Islet precursor cell (in vitro differentiated cells): ENCODE results near the gene GAA.

Source experiments
- DNase-seq: peaks from one replicate; pipeline ENCODE4 v3.0.0-alpha.2; 2018

GAA gene

DNA sequence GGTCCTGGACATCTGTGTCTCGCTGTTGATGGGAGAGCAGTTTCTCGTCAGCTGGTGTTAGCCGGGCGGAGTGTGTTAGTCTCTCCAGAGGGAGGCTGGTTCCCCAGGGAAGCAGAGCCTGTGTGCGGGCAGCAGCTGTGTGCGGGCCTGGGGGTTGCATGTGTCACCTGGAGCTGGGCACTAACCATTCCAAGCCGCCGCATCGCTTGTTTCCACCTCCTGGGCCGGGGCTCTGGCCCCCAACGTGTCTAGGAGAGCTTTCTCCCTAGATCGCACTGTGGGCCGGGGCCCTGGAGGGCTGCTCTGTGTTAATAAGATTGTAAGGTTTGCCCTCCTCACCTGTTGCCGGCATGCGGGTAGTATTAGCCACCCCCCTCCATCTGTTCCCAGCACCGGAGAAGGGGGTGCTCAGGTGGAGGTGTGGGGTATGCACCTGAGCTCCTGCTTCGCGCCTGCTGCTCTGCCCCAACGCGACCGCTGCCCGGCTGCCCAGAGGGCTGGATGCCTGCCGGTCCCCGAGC, 17.9 kb downstream of the GAA start:
- no peak for DNase-seq

DNA sequence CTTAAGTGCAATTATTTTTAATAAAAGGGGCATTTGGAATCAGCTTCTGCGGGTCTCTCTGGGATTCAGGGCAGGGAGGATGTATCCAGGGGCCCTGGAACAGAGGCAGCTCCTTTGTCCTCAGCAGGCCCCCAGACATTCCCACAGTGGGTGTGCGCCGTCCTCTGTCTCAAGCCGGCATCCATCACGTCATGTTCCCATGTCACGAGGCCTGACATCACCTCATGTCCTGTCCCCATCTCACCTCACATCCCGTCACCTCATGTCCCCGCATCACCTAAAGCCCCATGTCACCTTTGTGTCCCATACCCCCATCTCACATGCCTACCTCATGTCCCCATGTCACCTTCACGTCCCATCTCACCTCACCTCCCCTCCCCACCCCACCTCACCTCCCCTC, 18.5 kb downstream of the GAA start:
- DNase-seq: no peak

DNA sequence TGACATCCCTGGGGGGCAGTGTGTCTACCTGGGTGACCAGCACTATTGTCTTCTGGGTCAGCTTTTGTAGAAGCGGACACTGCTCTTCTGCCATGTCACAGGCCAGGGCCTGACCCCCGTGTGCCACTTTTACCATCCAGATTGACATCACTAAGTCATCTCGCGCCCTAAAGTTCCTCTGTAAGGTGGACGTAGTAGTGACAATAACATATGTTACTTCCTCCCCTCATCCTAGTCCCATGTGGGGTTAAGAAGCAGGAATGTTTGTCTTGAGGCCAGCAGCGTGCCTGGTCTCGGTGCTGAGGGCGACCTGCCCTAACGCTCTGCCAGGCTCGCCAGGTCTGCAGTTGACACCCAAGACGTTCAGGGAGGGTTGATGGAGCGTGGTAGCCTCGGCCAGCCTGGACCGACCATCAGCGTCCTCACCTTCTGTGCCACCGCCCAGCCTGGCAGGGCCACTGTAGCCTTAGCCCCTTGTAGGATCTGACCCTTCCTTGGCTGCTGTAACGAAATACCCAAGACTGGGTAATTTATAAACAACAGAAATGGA, 20.7 kb downstream of the GAA start:
- no peak for DNase-seq

DNA sequence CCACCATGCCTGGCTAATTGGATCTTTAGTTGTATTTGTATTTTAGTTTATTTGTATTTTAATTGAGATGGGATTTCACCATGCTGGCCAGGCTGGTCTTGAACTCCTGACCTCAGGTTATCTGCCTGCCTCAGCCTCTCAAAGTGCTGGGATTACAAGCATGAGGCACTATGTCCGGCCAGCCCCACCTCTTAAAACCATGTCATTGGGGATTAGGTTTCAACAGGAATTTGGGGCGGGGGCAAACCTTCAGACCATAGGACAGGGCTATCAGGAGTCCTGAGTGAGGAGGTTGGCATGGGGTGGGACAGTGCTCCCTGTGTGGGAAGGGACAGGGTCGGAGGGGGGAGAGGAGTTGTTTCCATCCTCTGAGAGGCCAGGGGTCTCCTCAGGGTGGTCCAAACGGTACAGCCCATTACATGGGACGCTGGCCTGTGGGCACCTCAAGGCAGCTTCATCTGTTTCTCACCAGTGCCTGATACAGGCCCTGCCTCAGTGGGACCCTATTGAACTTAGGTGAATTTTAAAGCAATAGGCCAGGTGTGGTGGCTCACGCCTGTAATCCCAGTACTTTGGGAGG, 21.6 kb downstream of the GAA start:
- no peak for DNase-seq

DNA sequence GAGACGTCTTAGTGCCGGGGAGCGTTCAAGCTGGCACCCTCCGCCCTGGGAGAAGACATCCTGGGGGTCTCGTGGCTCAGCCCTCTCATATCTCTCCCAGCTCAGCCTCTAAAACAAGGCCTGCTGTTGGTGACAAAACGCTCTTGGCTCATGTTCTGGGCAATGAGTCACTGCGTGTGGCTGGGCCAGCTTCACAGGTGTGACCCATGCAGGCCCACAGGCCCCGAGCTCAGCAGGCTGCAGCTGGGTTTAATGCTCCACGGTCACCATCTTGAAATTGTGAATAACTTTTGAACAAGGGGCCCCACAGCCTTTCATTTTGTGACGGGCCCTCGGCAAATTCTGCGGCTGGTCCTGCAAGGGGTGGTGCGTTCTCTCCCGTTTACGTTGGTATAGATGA, 22.4 kb downstream of the GAA start:
- peak; percentile 84 for DNase-seq

DNA sequence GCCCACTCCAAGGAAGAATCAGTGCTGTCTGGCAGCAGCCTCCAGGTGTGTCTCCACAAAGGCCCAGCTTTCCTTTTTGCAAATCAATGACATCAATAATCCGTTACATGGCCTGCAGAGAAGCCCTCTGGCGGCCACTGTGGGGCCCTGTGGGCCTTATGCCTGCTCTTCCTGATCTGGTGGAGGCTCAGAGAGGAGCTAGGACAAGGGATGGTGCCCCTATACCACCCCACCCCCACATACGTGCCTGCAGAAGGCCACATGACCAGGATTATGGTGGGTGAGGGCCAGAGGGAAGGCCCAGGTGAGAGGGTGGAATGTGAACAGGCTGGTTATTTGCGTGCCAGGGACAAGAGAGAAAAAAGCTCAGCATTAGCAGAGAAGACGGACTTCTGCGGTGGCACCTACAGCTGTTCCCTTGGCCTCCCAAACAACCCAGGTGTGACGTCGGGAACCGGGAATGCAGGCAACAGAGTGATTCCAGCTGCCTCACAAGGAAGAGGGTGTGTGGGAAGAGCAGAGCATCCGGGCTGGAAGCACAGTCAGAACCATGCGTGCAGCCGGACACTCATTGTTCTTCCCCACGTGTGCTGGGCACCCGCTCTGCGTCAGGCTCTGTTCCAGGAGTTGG, 23.1 kb downstream of the GAA start:
- peak; percentile 90 for DNase-seq

DNA sequence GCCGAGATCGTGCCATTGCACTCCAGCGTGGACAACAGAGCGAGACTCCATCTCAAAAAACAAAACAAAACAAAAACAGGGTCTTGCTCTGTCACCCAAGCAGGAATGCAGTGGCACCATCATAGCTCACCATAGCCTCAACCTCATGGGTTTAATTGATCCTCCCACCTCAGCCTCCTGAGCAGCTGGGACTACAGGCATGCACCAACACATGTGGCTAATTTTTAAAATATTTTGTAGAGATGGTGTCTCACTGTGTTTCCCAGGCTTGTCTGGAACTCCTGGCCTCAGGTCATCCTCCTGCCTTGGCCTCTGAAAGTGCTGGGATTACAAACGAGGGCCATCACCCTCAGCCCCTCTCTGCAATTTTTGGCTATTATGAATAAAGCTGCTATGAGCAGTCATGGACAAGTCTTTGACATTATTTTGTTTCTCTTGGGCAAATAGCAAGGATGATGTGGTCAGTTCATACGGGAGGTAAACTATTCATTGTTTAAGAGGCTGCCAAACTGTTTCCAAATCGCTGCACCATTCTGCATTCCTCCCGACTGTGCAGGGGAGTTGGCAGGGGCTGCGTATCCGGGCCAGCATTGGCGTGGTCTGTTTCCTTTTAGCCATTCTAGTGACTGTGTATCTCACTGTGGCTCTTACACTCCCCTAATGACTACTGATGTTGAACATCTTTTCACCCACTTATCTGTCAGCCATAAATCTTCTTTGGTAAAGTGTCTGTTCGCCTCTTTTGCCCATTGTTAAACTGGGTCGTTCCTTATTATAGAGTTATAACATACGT, 24.5 kb downstream of the GAA start:
- DNase-seq: no peak

DNA sequence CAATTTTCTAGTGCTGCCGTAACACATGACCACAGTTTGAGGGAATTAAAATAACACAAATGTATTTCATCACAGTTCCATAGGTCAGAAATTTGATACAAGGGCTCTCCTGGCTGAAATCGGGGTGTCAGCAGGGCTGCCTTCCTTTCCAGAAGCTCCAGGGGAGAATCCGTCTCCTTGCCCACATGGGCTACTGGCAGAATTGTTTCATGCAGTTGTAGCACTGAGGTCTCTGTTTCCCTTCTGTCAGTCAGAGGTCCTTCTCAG, 25.0 kb downstream of the GAA start:
- DNase-seq: no peak

DNA sequence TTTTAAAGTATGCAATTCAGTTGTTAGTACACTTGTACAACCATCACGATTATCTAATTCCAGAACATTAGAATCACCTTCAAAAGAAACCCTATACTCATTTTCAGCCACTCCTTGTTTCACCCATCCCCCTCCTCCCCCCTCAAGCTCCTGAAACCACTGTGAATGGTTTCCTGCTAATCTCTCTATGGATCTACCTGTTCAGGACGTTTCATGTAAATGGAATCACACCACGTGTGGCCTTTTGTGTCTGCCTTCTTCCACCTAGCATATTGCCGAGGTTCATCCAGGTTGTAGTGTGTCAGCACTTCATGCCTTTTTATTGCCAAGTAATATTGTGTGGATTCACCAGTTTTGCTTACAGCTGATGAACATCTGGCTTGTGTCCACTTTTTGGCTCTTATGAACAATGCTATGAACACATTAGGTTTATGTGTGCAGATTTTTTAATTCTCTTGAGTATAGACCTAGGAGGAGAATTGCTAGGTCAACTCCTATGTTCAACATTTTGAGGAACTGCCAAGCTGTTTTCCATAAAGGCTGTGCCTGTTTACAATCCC, 27.7 kb downstream of the GAA start:
- DNase-seq: no peak

DNA sequence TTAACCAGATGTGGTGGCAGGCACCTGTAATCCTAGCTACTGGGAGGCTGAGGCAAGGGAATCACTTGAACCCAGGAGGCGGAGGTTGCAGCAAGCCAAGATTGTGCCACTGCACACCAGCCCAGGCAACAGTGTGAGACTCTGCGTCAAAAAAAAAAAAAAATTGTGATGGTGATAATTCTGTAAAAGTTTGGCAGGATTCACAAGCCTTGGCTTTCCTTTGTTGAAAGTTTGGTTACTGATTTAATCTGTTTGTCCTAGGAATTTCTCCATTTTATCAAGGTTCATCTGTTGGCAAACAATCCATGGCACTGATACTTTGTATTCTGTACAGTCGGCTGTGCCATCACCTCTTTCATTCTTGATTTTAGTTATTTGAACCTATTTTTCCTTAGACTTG, 29.6 kb downstream of the GAA start:
- no peak for DNase-seq

DNA sequence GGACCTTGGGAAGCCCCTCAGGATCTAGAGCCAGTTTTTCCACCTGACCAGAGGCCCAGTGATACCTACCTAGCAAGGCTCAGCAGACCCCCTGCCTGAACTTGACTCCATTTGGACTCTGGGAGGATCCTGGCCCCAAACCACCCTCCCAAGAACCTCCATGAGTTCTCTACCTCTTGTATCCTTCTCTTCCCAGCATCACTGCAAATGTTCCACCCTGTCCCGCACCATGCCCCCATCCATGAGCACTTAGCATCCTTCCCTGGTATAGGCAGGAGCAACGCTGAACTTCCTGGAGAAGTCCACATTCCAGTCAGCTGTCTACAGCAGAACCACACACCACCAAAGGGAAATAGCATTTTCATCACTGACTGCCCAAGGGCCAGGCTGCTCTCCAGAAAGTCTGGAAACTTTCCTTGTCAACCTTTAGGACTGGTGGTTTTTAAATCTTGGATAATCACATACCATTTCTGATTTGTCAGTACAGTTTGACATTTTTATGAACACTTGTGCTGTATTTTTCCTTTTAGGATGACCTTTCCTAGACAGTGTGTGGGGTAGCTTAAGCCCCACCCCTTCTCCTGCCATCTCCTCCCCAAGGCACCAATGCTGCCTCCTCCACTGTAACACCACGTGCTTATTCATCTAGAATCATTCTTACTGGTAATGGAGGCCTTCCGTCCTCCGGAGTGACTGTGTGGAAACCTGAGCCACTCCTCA, 31.7 kb downstream of the GAA start:
- DNase-seq: no peak

DNA sequence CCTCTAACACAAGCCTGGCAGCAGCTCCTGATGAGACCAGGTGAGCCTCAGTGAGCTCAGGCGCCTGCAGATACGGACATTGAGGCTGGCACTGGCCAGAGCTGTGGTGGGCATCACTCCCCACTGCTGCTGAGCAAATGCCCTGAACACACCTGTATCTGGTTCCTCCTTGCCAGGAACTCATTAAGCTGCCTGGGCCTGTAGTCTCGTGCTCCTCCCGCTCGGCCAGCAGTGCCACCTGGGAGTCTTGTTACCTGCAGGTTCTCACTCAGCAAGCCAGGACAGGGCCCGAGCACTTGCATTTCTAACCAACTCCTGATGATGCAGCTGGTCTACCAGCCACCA, 32.2 kb downstream of the GAA start:
- DNase-seq: no peak

DNA sequence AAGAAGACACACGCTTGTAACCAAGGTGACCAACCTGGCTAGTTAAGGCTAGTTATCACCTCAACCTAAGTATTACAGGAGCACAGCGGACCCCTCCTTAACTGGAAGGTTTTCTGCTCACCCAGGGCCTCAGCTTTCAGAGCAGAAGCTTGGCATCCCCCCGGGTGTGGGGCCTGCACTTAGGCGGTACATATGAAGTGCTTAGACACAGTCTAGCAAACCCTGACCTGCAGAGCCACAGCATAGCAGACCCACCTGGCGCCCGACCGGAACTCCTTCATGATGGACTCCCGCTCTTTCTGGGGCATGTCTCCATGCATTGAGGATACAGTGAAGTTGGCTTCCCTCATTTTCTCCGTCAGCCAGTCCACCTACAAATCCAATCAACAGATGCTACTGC, 35.8 kb downstream of the GAA start:
- DNase-seq: no peak

DNA sequence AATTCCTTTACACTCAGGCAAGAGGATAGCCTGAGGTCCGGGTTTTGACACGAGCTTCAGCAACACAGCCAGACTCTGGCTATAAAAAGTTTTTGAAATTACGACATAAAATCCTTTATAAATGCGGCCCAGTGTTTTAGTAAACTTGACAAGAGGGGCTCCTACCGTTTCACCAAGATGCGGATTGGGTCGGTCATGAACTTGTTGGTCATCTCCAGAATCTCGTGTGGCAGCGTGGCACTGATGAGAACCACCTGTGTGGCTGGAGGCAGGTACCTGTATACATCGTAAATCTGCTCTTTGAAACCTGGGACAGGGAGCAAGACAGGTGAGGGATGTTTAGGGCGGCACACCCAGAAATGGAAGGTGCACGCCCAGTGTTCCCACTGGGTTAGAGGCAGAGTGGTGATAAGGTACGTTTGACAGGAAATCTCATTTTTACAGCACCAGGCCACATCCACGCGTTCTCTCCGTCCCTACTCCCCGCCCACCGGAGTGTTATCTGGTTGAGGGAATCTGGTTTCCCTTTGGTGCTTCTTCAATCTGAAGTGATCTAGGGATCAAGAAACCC, 37.6 kb downstream of the GAA start:
- peak; percentile 24 for DNase-seq

DNA sequence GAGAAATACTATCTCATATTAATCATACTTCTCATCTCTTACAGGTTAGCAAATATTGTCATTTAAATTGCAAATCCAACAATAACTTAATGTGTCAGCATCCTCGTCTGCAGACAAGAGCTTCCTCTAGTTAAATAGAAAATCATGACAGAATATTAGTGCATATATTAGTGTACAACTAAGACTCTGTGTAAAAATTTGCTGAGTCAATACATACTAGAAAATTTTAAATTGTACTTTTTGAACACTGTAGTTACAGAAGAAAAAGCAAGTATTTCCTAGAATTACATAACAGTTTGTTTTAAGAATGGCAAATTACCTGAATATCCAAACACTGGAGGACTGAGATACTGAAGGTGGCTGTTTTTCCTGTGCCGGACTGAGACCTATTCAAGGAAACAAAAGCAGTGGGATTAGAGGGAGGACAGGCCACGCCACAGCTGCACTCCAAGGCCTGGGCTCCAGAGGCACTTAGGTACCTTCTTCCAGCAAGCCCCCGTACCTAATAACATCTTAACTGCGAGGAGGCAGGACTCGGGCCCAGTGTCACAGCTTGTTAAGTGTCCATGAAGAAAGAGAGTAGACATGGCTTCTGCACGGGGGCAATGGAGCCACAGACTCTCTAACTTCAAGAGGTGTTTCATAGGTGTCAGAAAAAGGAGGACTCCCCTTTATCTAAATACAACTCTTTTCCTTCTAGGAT, 40.2 kb downstream of the GAA start:
- DNase-seq: no peak

DNA sequence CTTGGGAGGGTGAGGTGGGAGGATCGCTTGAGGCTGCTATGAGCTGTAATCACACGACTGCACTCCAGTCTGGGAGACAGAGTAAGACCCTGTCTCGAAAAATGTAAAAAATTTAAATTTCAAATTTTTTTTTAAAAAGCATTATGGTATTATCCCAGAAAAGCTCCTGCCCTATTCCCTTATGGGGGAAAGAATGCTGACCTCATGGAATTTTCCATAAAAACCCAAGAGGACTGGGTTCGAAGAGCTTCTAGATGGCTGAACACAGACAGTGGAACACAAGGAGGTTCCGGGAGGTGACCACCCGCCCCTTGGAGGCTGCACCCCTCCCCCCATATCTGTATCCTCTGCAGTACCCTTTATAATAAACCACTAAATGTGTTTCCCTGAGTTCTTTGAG, 41.5 kb downstream of the GAA start:
- no peak for DNase-seq

DNA sequence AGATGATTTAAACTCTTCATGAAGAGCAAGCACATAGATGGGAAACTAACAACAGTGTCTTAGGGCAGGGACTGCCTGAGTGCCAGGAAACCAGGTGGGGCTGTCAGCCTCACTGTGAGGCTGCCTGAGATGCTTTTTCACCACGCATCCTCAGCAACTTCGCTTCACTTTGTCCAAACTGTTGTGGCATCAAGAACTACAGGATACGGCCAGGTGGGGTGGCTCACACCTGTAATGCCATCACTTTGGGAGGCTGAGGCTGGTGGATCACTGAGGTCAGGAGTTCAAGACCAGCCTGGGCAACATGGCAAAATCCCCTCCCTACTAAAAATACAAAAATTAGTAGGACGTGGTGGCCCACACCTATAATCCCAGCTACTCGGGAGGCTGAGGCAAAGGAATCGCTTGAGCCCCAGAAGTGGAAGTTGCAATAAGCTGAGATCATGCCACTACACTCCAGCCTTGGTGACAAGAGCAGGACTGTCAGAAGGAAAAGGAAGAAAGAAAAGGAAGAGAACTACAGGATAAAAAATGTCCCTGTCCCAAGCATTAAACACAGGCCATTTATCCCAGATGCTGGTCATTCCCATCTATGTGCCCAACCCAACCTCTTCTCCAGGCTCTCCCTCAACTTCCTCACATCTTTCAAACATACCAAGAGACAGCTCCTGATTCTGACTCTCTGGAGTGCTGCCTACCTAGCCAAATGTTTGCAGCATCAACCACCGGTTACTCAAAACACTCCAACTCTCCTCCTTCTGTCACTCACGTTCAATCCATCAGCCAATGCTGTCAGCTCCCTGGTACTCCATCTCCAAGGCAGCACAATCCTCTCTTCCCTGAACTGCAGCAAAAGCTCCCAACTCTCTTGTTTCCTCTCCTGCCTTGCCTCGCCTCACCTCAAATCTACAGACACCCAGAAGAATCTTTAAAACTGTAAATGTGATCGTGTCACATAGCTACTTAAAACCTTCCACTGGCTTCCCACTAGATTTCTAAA, 44.0 kb downstream of the GAA start:
- peak; percentile 37 for DNase-seq

DNA sequence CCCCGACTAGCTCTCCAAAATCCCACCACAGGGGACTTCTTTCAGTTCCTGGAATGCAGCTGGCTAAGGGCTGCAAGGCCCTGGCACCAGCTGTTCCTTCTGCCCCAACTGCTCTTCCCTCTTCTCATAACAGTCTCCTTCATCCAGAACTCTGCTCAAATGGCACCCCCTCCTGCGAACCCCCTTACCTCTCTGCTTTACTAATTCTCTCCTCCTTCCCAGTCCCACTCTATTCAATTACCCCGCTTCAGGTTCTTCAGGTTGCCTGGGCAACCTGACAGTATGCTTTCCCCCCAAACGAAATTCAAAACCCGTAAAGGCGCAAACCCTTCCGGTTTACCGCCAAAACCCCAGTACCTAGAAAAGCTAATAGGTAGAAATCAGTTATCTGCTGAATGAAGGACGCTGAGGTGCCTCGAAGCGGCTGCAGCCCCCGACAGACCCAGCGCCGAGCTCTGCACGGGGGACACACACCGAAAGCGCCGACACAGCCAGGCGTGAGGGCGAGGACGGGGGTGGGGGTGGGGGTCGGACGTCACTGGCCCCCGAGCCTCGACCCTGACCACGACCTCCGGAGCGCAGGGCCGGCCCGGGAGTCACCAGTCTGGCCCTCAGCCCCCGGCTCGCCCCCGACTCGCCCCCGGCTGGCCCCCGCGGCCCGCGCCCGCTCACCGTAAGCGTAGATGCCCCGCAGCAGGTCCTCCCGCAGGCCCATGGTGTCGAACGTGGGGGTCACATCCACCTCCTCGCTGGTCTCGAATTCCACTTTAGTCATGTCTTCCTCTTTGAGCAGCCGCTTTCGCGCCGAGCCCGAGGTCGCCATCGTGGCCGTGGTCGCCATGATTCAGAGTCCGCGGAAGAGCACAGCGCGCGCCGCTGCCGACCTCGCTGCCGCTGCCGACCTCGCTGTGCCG, 45.0 kb downstream of the GAA start:
- peak; percentile 71 for DNase-seq

DNA sequence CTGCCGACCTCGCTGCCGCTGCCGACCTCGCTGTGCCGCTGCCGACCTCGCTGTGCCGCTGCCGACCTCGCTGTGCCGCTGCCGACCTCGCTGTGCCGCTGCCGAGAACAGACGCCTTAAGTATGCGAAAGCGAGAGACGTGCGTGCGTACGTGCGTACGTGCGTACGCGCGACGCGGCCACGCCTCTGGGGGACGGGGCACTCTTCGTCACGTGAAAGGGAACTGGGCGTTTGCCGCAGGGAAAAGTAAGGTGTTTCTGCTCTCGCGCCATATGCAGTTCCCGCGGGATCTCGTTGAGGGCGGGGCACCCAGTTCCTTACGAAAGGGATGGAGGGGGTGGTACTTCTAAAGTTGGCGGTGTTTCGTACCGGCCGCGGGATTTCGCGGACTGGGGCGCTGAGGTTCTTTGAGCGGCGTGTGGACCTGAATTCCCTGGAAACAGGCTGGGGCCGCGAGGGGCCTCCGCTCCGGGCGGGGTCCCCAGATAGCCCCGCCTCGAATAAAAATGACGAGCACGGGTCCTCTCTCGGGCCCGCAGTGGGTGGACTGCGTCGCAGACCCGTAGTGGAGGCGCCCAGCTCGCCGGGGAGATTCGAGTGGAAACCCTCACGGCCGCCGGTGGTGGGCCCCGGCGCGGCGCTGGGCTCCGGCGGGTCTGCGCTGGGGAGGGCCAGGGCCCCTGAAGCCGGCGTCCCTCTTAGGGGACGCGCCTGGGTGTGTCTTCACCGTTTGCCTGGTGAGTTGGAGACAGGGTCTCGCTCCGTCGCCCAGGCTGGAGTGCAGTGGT, 45.8 kb downstream of the GAA start, which contains the start of gene EIF4A3:
EIF4A3 (minus strand) TSS at position 94 of the 788 bp plus-strand sequence. CDS start 167 bp downstream, outside the sequence.
- peak; percentile 100 for DNase-seq
